GM10266 (cell line): ENCODE data around the gene SIPA1L3.

Source experiments
- DNase-seq: peaks from one replicate; pipeline ENCODE4 v3.0.0; 2012; ENCODE audit errors: extremely low spot score
- CTCF ChIP-seq: IDR thresholded peaks from 2 replicates; pipeline ENCODE4 v1.5.1; 2012; ENCODE audit warnings: mild to moderate bottlenecking, low read depth; ENCODE audit not compliant: control insufficient read depth, insufficient read depth; ENCODE audit errors: missing control alignments

SIPA1L3 gene

DNA sequence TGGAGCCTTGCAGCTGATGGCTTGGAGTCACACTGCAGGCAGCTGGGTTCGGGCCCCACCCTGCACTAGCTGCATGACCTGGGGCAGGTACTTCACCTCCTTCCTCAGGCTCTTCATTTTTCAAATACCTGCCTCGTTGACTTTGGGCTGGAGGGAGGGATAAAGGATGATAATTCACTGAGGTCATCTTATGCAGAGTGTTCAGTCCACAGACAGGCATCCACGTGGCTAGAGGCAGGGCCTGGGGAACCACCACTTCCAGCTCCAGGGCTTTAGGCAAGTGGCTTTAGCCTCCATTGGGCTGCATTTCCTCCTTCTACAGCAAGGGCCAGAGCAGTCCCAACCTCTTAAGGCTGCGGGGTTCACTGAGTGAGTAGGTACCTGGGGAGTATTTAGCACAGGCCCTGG lies 84.8 kb downstream of the SIPA1L3 start:
- no peak for TF ChIP-seq CTCF
- DNase-seq = no peak

- no peak for TF ChIP-seq CTCF
- DNase-seq = no peak
Measured at GRCh38 chr19:37992761-37993160, 85.8 kb downstream of the SIPA1L3 start.

- TF ChIP-seq CTCF = no peak
- no peak for DNase-seq
Measured at GRCh38 chr19:37994823-37995130, 87.8 kb downstream of the SIPA1L3 start.

- no peak for TF ChIP-seq CTCF
- DNase-seq = no peak
Measured at GRCh38 chr19:37995346-37995745, 88.3 kb downstream of the SIPA1L3 start.

- no peak for DNase-seq
- TF ChIP-seq CTCF = no peak
Measured at GRCh38 chr19:37997911-37998344, 90.9 kb downstream of the SIPA1L3 start.

DNA sequence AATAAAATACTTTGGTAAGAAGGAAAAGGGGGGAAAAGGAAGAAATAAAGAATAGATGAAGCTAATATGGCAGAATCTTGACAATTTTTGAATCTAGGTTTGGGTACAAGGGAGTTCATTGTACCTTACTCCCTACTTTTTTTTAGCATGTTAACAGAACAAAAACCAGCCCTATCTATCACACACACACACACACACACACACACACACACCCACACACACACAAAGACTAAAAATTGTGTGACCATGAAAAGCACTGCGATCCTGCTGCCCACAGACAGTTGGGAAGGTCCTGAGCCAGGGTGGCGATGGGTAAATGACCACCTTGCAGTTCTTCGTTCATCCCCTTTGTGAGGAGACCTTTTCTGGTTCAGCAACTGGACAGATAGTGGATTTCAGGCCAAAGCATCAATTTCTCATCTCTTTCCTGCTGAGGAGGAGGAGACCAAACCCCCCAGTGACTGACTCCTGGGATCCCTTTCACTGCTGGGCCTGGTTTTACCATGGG lies 91.8 kb downstream of the SIPA1L3 start:
- no peak for TF ChIP-seq CTCF

DNA sequence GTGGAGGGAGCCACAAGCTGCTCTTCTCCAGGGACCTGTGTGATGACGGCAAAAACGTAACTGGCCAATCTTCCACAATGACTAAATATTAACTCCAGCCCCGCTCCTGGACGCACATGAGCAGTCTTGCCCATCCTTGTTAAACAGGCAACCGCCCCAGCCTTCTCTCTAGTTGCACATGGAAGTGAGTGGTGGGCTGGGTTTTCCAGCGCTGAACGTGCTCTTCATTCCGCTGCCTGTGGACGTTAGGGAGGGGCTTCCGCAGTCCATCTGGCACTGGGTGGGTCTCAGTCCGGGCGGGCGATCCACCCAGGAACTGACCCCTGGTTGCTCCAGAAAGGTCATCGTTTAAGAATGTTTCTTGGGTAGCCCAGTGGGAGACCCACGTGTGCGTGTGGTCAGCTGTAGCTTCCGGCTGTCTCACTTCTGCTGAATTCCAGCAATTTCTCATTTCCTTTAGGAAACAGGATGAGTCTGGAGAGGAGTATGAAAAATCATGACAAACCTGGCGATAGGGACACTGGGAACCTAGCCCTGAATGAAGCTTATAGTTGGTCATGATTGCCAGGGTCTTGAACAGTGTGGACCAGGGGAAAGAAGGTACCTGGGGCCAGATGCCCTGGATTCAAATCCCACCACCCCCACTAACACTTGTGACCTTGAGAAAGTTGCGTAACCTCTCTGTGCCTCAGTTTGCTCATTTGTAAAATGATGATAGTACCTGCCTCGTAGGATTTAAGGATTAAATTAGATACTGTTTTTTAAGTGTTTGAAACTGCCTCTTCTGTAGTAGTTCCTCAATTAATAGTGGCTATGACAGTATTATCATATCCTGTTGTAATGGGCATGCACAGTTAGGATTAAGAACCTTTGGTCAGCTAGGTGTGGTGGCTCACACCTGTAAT lies 92.6 kb downstream of the SIPA1L3 start:
- no peak for DNase-seq
- no peak for TF ChIP-seq CTCF

More for the DNA sequence above, 91.8 kb downstream of the SIPA1L3 start:
- DNase-seq = no peak
